Lung (tissue), 12 donors: ENCODE measurements around the gene SLC30A5. TPM values are rescaled to one million over a fixed set of nuclear protein-coding genes. Genes with fewer than 3 reads are reported as not detected.
"Not testable (repeated sequence)": the region's sequence is repeated elsewhere in the genome, so short reads cannot be mapped to it uniquely, and the experiment has no call there.

Source experiments
- ATAC-seq: fragments of 200-7000 bp; cut with Tn5 transposase; one replicate; pipeline ENCODE4 v1.9.1; 2020; ENCODE audit warnings: moderate number of reproducible peaks; ENCODE audit not compliant: insufficient read depth, low FRiP score
- DNase-seq, 3 donors: peaks; one replicate each; pipeline ENCODE4 v3.0.0-alpha.2; 2013 to 2017
- H3K27ac ChIP-seq, 2 donors: one replicate each; pipeline ENCODE4 v1.5.1; 2013; ENCODE audit warnings: mild to moderate bottlenecking in 2 of 2, moderate library complexity in 2 of 2, control low read depth in 1 of 2, inconsistent platforms in 1 of 2, low read depth in 1 of 2, low read length in 1 of 2
- H3K27me3 ChIP-seq, 3 donors: one replicate each; pipeline ENCODE4 v1.5.1; 2013; ENCODE audit warnings: low read length in 2 of 3; ENCODE audit not compliant: control insufficient read depth in 3 of 3, insufficient read depth in 3 of 3
- H3K36me3 ChIP-seq, 4 donors: one replicate each; pipeline ENCODE4 v1.5.1; 2013; ENCODE audit warnings: low read length in 4 of 4, mild to moderate bottlenecking in 1 of 4, moderate library complexity in 1 of 4; ENCODE audit not compliant: control insufficient read depth in 4 of 4, insufficient read depth in 4 of 4
- H3K4me1 ChIP-seq, 5 donors: one replicate each; pipeline ENCODE4 v1.5.1; 2013; ENCODE audit warnings: low read length in 5 of 5, mild to moderate bottlenecking in 2 of 5, moderate library complexity in 1 of 5; ENCODE audit not compliant: control insufficient read depth in 5 of 5, insufficient read depth in 5 of 5
- H3K4me3 ChIP-seq: one replicate; pipeline ENCODE4 v1.5.1; 2013; ENCODE audit warnings: mild to moderate bottlenecking, control low read depth, moderate library complexity
- H3K9ac ChIP-seq, 2 donors: one replicate each; pipeline ENCODE4 v1.5.1; 2013; ENCODE audit warnings: low read length in 2 of 2, control low read depth in 1 of 2; ENCODE audit not compliant: insufficient read depth in 1 of 2
- H3K9me3 ChIP-seq, 4 donors: one replicate each; pipeline ENCODE4 v1.5.1; 2013; ENCODE audit warnings: low read length in 3 of 4, mild to moderate bottlenecking in 1 of 4, moderate library complexity in 1 of 4; ENCODE audit not compliant: control insufficient read depth in 4 of 4, insufficient read depth in 3 of 4
- WGBS, 2 donors: extraction: QIAGEN DNeasy Blood & Tissue Kit; methylation state at CpG; one replicate each; pipeline ENCODE4 v1.1.7; 2013; 5-methylcytosine and 5-hydroxymethylcytosine counted together
- polyA plus RNA-seq, 2 donors: library from polyadenylated mRNA; stranded (reverse); fragments of 200-250 nt; gene quantifications; one replicate each; pipeline ENCODE4 v1.2.1, GENCODE V29; 2013
- total RNA-seq, 2 donors: library from RNA; depleted of rRNA in 1 of 2; stranded (reverse); fragments of >200 nt in 1 of 2; gene quantifications; one replicate each; pipeline ENCODE4 v1.2.1, GENCODE V29; 2014 to 2021
- TF ChIP-seq, protein P1 (sequence below): IDR thresholded peaks from 2 replicates; pipeline ENCODE4 v1.5.1; 2012; ENCODE audit warnings: mild to moderate bottlenecking; ENCODE audit errors: control extremely low read depth, extremely low read depth
- donor health status: control.
- donor health status: control.
- donor health status: Bipolar disorder and iron deficiency.
- donor health status: healthy.
- donor health status: DM: yes; HTN: yes; CAD: no.

Gene SLC30A5
- total and polyA plus RNA-seq, 4 donors = 28.7 to 52.3 (median 44.3) TPM

DNA sequence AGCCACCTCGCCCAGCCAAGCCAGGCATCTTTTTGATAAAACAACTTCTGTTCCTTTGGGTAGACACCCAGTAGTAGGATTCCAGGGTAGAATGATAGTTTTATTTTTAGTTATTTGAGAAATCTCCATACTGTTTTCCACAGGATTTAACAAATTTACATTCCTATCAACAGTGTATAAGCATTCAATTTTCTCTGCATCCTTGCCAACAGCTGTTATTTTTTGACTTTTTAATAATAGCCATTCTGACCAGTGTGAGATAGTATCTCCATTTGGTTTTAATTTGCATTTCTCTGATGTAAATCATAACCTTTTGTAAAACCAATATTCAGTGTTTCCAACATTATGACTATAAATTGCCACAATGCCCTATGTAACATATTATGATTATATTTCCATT, 45.0 kb downstream of the SLC30A5 start:
- H3K27me3 ChIP-seq = no peaks in the 10 kb centered on the region
- WGBS, 2 donors = 98 to 100% methylated on average over 1 of the region's 1 CpG
- no peak overlapping the region for H3K27ac ChIP-seq
- no peak overlapping the region for H3K9ac ChIP-seq
- H3K9me3 ChIP-seq = no peaks in the 10 kb centered on the region
- H3K4me3 ChIP-seq = no peak overlapping the region
- ATAC-seq = no peak
- H3K4me1 ChIP-seq = no peaks in the 10 kb centered on the region
- no peak for DNase-seq
- peaks cover 0 to 7% (median 2%) of the 10 kb centered on the region in 4 donors for H3K36me3 ChIP-seq
- TF ChIP-seq, protein P1, sequence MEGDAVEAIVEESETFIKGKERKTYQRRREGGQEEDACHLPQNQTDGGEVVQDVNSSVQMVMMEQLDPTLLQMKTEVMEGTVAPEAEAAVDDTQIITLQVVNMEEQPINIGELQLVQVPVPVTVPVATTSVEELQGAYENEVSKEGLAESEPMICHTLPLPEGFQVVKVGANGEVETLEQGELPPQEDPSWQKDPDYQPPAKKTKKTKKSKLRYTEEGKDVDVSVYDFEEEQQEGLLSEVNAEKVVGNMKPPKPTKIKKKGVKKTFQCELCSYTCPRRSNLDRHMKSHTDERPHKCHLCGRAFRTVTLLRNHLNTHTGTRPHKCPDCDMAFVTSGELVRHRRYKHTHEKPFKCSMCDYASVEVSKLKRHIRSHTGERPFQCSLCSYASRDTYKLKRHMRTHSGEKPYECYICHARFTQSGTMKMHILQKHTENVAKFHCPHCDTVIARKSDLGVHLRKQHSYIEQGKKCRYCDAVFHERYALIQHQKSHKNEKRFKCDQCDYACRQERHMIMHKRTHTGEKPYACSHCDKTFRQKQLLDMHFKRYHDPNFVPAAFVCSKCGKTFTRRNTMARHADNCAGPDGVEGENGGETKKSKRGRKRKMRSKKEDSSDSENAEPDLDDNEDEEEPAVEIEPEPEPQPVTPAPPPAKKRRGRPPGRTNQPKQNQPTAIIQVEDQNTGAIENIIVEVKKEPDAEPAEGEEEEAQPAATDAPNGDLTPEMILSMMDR = no peak

DNA sequence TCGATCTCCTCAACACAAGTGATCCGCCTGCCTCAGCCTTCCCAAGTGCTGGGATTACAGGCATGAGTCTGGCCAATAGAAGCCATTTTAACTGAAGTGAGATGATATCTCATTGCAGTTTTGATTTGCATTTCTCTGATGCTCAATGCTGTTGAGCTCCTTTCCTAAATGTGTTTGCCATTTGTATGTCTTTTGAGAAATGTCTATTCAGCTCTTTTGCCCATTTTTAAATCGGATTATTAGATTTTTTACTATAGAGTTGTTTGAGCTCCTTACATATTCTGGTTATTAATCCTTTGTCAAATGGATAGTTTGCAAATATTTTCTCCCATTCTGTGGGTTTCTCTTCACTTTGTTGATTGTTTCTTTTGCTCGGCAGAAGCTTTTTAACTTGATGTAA, 46.4 kb downstream of the SLC30A5 start:
- not testable (repeated sequence) for H3K4me1 ChIP-seq, H3K27me3 ChIP-seq, H3K9ac ChIP-seq, H3K36me3 ChIP-seq, H3K27ac ChIP-seq, H3K9me3 ChIP-seq, ATAC-seq, H3K4me3 ChIP-seq, DNase-seq
- WGBS, 2 donors = 96 to 97% methylated on average over 4 of the region's 4 CpGs

DNA sequence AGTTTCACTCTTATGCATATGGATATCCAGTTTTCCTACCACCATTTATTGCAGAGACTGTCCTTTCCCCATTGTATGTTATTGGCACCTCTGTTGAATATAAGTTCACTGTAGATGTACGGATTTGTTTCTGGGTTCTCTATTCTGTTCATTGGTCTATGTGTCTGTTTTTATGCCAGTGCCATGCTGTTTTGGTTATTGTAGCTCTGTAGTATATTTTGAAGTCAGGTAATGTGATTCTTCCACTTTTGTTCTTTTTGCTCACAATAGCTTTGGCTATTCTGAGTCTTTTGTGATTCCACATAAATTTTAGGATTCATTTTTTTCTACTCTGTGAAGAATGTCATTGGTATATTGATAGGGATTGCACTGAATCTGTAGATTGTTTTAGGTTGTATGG, 47.0 kb downstream of the SLC30A5 start:
- TF ChIP-seq, protein P1 = no peak
- Histone ChIP-seq H3K9me3 (no peaks in the 10 kb centered on the region), H3K27ac (no peak overlapping the region), H3K4me3 (no peak overlapping the region), H3K27me3 (no peaks in the 10 kb centered on the region), H3K4me1 (no peaks in the 10 kb centered on the region), H3K36me3 (peaks cover 0 to 5% (median 0%) of the 10 kb centered on the region in 4 donors), H3K9ac (no peak overlapping the region)
- ATAC-seq (no peak), DNase-seq (no peak)
- WGBS, 2 donors = 87 to 93% methylated on average over 1 of the region's 1 CpG

DNA sequence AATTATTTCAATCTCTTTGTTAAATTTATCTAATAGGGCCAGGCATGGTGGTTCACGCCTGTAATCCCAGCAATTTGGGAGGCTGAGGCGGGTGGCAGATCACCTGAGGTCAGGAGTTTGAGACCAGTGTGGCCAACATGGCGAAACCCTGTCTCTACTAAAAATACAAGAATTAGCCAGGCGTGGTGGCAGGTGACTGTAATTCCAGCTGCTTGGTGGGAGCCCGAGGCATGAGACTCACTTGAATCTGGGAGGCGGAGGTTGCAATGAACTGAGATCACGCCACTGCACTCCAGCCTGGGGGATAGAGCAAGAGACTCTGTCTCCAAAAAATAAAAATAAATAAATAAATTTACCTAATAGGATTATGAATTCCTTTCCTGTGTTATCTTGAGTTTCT, 54.8 kb downstream of the SLC30A5 start:
- H3K9me3 ChIP-seq, H3K27me3 ChIP-seq, DNase-seq, H3K4me3 ChIP-seq, H3K9ac ChIP-seq, ATAC-seq, H3K36me3 ChIP-seq, H3K4me1 ChIP-seq, H3K27ac ChIP-seq: not testable (repeated sequence)
- WGBS, 2 donors = 95 to 96% methylated on average over 7 of the region's 7 CpGs
